ENCODE results near the gene DARS1. TPM values are rescaled to one million over a fixed set of nuclear protein-coding genes. Genes with fewer than 3 reads are reported as not detected.

Gene DARS1
- total and polyA plus RNA-seq, 2 of the 13 experiments (the other 11 are each of a cell fraction or from before 2014, with no cell fraction given), result 149 to 230 TPM

DNA sequence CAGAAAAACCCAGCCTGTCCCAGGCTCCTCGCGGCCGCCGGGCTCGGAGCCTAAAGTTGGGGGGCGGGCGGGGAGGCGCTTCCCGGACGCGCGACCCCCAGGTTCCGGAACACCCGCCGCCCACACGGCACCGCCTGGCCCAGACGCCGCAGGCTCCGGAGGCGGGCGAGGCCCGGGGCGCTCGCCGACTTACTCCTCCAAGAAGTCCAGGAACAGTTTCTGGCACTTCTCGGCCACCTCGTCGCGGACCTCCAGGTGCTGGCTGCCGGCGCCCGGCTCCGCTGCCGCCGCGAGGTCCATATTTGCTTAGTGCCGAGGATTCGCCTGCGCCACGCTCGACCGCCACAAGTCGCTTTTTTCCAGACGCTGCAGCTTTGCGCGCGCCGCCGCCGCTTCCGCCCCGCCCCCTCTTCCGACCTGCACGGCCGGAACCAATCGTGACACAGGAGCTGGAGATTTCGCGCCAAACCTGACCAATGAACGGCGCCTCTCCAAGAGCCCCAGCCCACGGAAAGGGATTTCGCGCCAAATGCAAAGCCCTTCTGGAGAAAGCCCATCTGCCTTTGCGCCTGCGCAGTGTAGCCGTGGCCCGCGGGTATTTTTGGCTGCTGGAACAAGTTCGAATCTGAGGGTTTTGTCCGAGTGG is 109.2 kb downstream of the DARS1 start, which contains the start of gene MCM6 (continued):
- TF ChIP-seq NR2F2 (IDR thresholded peaks at IDR 0.05; ENCODE audit: borderline replicate concordance, low read depth), result no peak
- no peak for TF ChIP-seq NFIC (IDR thresholded peaks at IDR 0.05; ENCODE audit: low read length)
- TF ChIP-seq ZNF709 (CRISPR knock-in tag; IDR thresholded peaks at IDR 0.05), result peak; percentile 52; the same call in 1 of the 2 replicates
- peak; percentile 72 for TF ChIP-seq JDP2 (CRISPR knock-in tag; IDR thresholded peaks at IDR 0.05; ENCODE audit: borderline replicate concordance)
- no peak for TF ChIP-seq CHCHD3 (CRISPR knock-in tag; IDR thresholded peaks at IDR 0.05)
- no peak for TF ChIP-seq BHLHE40 (IDR thresholded peaks at IDR 0.05; ENCODE audit: low read length)
- no peak for TF ChIP-seq MXI1 (IDR thresholded peaks at IDR 0.05; ENCODE audit: borderline replicate concordance, low read depth, low read length)
- no peak for TF ChIP-seq XRCC5 (optimal IDR thresholded peaks at IDR 0.05; ENCODE audit: low read length)
- no peak for TF ChIP-seq POLR2AphosphoS5 (IDR thresholded peaks at IDR 0.05; ENCODE audit: low read depth, low read length)
- TF ChIP-seq, protein P1, sequence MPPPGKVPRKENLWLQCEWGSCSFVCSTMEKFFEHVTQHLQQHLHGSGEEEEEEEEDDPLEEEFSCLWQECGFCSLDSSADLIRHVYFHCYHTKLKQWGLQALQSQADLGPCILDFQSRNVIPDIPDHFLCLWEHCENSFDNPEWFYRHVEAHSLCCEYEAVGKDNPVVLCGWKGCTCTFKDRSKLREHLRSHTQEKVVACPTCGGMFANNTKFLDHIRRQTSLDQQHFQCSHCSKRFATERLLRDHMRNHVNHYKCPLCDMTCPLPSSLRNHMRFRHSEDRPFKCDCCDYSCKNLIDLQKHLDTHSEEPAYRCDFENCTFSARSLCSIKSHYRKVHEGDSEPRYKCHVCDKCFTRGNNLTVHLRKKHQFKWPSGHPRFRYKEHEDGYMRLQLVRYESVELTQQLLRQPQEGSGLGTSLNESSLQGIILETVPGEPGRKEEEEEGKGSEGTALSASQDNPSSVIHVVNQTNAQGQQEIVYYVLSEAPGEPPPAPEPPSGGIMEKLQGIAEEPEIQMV (CRISPR knock-in tag; IDR thresholded peaks at IDR 0.05; ENCODE audit: low read depth), result peak; percentile 47; the same call in 1 of the 2 replicates
- no peak for TF ChIP-seq ZFP82 (CRISPR knock-in tag; IDR thresholded peaks at IDR 0.05; ENCODE audit: borderline replicate concordance)
- TF ChIP-seq KDM5A (IDR thresholded peaks at IDR 0.05; ENCODE audit: borderline replicate concordance, low read length), result no peak
- TF ChIP-seq BRCA1 (CRISPR knock-in tag; IDR thresholded peaks at IDR 0.05), result peak; percentile 76; the same call in 1 of the 2 replicates
- TF ChIP-seq GABPB1 (CRISPR knock-in tag; IDR thresholded peaks at IDR 0.05), result peak; percentile 73
- no peak for TF ChIP-seq ZNF775 (CRISPR knock-in tag; IDR thresholded peaks at IDR 0.05; ENCODE audit: borderline replicate concordance)
- no peak for TF ChIP-seq RNF2 (conservative IDR thresholded peaks at IDR 0.05; ENCODE audit: low read depth)
- TF ChIP-seq NRL (CRISPR knock-in tag; IDR thresholded peaks at IDR 0.05; ENCODE audit: borderline replicate concordance), result peak; percentile 45
- no peak for TF ChIP-seq ZNF577 (CRISPR knock-in tag; IDR thresholded peaks at IDR 0.05; ENCODE audit: borderline replicate concordance, low read depth)
- TF ChIP-seq, protein P2, sequence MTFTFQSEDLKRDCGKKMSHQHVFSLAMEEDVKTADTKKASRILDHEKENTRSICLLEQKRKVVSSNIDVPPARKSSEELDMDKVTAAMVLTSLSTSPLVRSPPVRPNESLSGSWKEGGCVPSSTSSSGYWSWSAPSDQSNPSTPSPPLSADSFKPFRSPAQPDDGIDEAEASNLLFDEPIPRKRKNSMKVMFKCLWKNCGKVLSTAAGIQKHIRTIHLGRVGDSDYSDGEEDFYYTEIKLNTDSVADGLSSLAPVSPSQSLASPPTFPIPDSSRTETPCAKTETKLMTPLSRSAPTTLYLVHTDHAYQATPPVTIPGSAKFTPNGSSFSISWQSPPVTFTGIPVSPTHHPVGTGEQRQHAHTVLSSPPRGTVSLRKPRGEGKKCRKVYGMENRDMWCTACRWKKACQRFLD (CRISPR knock-in tag; IDR thresholded peaks at IDR 0.05; ENCODE audit: borderline replicate concordance), result peak; percentile 86; the same call in 1 of the 2 replicates
- TF ChIP-seq GLI4 (CRISPR knock-in tag; IDR thresholded peaks at IDR 0.05; ENCODE audit: borderline replicate concordance), result no peak
- no peak for TF ChIP-seq ZNF207 (IDR thresholded peaks at IDR 0.05; ENCODE audit: borderline replicate concordance)
- TF ChIP-seq HOXA5 (CRISPR knock-in tag; IDR thresholded peaks at IDR 0.05), result 0 out of 2 replicates have a peak, but pooled peaks have one; percentile 56
- no peak for TF ChIP-seq ZNF432 (CRISPR knock-in tag; IDR thresholded peaks at IDR 0.05; ENCODE audit: borderline replicate concordance)
- TF ChIP-seq HBP1 (CRISPR knock-in tag; IDR thresholded peaks at IDR 0.05; ENCODE audit: low read depth), result no peak
- no peak for TF ChIP-seq NFE2L2 (IDR thresholded peaks at IDR 0.05; ENCODE audit: low read length)
- TF ChIP-seq ZFP91 (CRISPR knock-in tag; IDR thresholded peaks at IDR 0.05; ENCODE audit: borderline replicate concordance), result peak; percentile 46
